Sigmoid colon (tissue), 7 donors: ENCODE measurements around the gene AAMP. TPM values are rescaled to one million over a fixed set of nuclear protein-coding genes. Genes with fewer than 3 reads are reported as not detected.

ENCODE experiments used
- DNase-seq: peaks from one replicate; pipeline ENCODE4 v3.0.0-alpha.2; 2019
- H3K27ac ChIP-seq, 4 donors: fragments of 200-600 bp; sonication (generic); one replicate each; pipeline ENCODE4 v1.5.1; 2016 to 2019; ENCODE audit warnings: mild to moderate bottlenecking in 1 of 4
- H3K27me3 ChIP-seq, 3 donors: fragments of 200-600 bp; sonication (generic); one replicate each; pipeline ENCODE4 v1.5.1; 2019; ENCODE audit warnings: mild to moderate bottlenecking in 1 of 3
- H3K36me3 ChIP-seq, 4 donors: fragments of 200-600 bp; sonication (generic); one replicate each; pipeline ENCODE4 v1.5.1; 2016 to 2019
- H3K4me1 ChIP-seq, 4 donors: fragments of 200-600 bp; sonication (generic); one replicate each; pipeline ENCODE4 v1.5.1; 2017 to 2019
- H3K4me3 ChIP-seq, 4 donors: fragments of 200-600 bp; sonication (generic); one replicate each; pipeline ENCODE4 v1.5.1; 2017 to 2019; ENCODE audit warnings: mild to moderate bottlenecking in 2 of 4, moderate library complexity in 1 of 4
- H3K9me3 ChIP-seq, 4 donors: fragments of 200-600 bp in 3 of 4; sonication (generic) in 3 of 4; one replicate each; pipeline versions ENCODE4 v1.5.1 to v1.6.1; 2013 to 2019
- CTCF ChIP-seq, 4 experiments: fragments of 450-650 bp in 3 of 4; fragments of 200-600 bp in 1 of 4; IDR thresholded peaks; one replicate each; pipeline ENCODE4 v1.5.1; 2016 to 2019; ENCODE audit warnings: antibody characterized with exemption in 4 of 4, mild to moderate bottlenecking in 3 of 4, moderate library complexity in 2 of 4
- EP300 ChIP-seq, 4 donors: sonication (generic); formaldehyde crosslinking; IDR thresholded peaks; one replicate each; pipeline ENCODE4 v1.6.1; 2017; ENCODE audit warnings: antibody characterized with exemption in 4 of 4
- POLR2A ChIP-seq, 2 donors: fragments of 450-650 bp; IDR thresholded peaks; one replicate each; pipeline ENCODE4 v1.6.1; 2016; ENCODE audit warnings: antibody characterized with exemption in 2 of 2, mild to moderate bottlenecking in 2 of 2, moderate library complexity in 2 of 2
- POLR2AphosphoS5 ChIP-seq, 4 donors: sonication (generic); formaldehyde crosslinking; IDR thresholded peaks; one replicate each; pipeline ENCODE4 v1.6.1; 2017; ENCODE audit warnings: antibody characterized with exemption in 4 of 4
- WGBS, 2 donors: extraction: QIAGEN DNeasy Blood & Tissue Kit; methylation state at CpG; one replicate each; pipeline ENCODE4 v1.1.7; 2013; 5-methylcytosine and 5-hydroxymethylcytosine counted together
- intact Hi-C: fragments of 100-400 bp; cut with DNase I; formaldehyde crosslinking; loops from one replicate; pipeline ENCODE4 v1.15.1; 2023
- polyA plus RNA-seq, 3 donors: library from polyadenylated mRNA; stranded (reverse); fragments of 200-250 nt; gene quantifications; one replicate each; pipeline ENCODE4 v1.2.3, GENCODE V29; 2013
- total RNA-seq, 4 donors: library from RNA; depleted of rRNA; stranded (reverse); fragments of >200 nt; gene quantifications; one replicate each; pipeline ENCODE4 v1.1.0, GENCODE V29; 2016
- donor health status: healthy with polysubstance abuse.
- donor health status: Bipolar disorder and iron deficiency.
- donor health status: healthy.

The AAMP gene
- total and polyA plus RNA-seq, 7 donors: 85.7 to 141 (median 103) TPM

- Histone ChIP-seq H3K36me3 (peaks cover 16 to 39% (median 23%) of the 10 kb centered on the region in 4 donors), H3K27me3 (no peaks in the 10 kb centered on the region), H3K4me3 (peak within 1 kb of the TSS in 1 of 4 donors; percentile 20), H3K9me3 (no peaks in the 10 kb centered on the region), H3K4me1 (peaks cover 0 to 72% (median 64%) of the 10 kb centered on the region in 4 donors), H3K27ac (peak within 1 kb of the TSS; percentile 80 to 89 (median 83))
- 63 to 68% methylated on average over 10 of the region's 10 CpGs for WGBS, 2 donors
- intact Hi-C loops: no loop called here
- TF ChIP-seq POLR2A (IDR thresholded peaks at IDR 0.05): no peak
- TF ChIP-seq POLR2AphosphoS5 (IDR thresholded peaks at IDR 0.05): peak in 1 of 4 donors; percentile 19
- TF ChIP-seq EP300 (IDR thresholded peaks at IDR 0.05): no peak
- no peak for TF ChIP-seq CTCF (IDR thresholded peaks at IDR 0.05)
- peak; percentile 82 for DNase-seq
Observed at GRCh38 chr2:218260742-218261422, 9.1 kb downstream of the AAMP start, which contains the start of gene GPBAR1. Gene GPBAR1 (plus strand): TSS chr2:218261015. CDS start chr2:218262725, 1,710 bp downstream.

- Histone ChIP-seq H3K9me3 (no peaks in the 10 kb centered on the region), H3K4me1 (peaks cover 0 to 72% (median 64%) of the 10 kb centered on the region in 4 donors), H3K27ac (peak overlapping the region; percentile 80 to 89 (median 83)), H3K27me3 (no peaks in the 10 kb centered on the region), H3K36me3 (peaks cover 9 to 39% (median 17%) of the 10 kb centered on the region in 4 donors), H3K4me3 (no peak overlapping the region)
- intact Hi-C loops: no loop called here
- no peak for TF ChIP-seq POLR2AphosphoS5 (IDR thresholded peaks at IDR 0.05)
- TF ChIP-seq EP300 (IDR thresholded peaks at IDR 0.05): no peak
- no peak for TF ChIP-seq POLR2A (IDR thresholded peaks at IDR 0.05)
- no peak for TF ChIP-seq CTCF (IDR thresholded peaks at IDR 0.05)
- 86 to 92% methylated on average over 5 of the region's 5 CpGs for WGBS, 2 donors
- DNase-seq: peak; percentile 61
Observed at GRCh38 chr2:218260166-218260565, 9.8 kb downstream of the AAMP start.

GRCh38 chr2:218259099-218259961 lies 10.6 kb downstream of the AAMP start:
- intact Hi-C loops: loop anchor here (2.0 kb wide), 2 partner anchors 41 to 73 kb away; no protein-coding TSS in a partner anchor
- DNase-seq: peak; percentile 96
- no peaks in the 10 kb centered on the region for H3K9me3 ChIP-seq
- no peak overlapping the region for H3K4me3 ChIP-seq
- H3K36me3 ChIP-seq: peaks cover 5 to 39% (median 11%) of the 10 kb centered on the region in 4 donors
- H3K27me3 ChIP-seq: no peaks in the 10 kb centered on the region
- TF ChIP-seq EP300 (IDR thresholded peaks at IDR 0.05) (peak; percentile 46 to 89 (median 84)), POLR2AphosphoS5 (IDR thresholded peaks at IDR 0.05) (peak; percentile 91 to 98 (median 97)), CTCF (IDR thresholded peaks at IDR 0.05) (no peak), POLR2A (IDR thresholded peaks at IDR 0.05) (no peak)
- 71 to 80% methylated on average over 15 of the region's 15 CpGs for WGBS, 2 donors
- peak overlapping the region; percentile 80 to 89 (median 83) for H3K27ac ChIP-seq
- peaks cover 0 to 68% (median 58%) of the 10 kb centered on the region in 4 donors for H3K4me1 ChIP-seq

GRCh38 chr2:218257390-218257981 lies 12.5 kb downstream of the AAMP start:
- Histone ChIP-seq H3K9me3 (no peaks in the 10 kb centered on the region), H3K36me3 (peaks cover 10 to 44% (median 23%) of the 10 kb centered on the region in 4 donors), H3K4me1 (peaks cover 0 to 49% (median 44%) of the 10 kb centered on the region in 4 donors), H3K27ac (peak overlapping the region in 3 of 4 donors; percentile 37 to 82 (median 51)), H3K27me3 (no peaks in the 10 kb centered on the region), H3K4me3 (no peak overlapping the region)
- TF ChIP-seq POLR2A (IDR thresholded peaks at IDR 0.05) (no peak), POLR2AphosphoS5 (IDR thresholded peaks at IDR 0.05) (peak in 1 of 4 donors; percentile 22), CTCF (IDR thresholded peaks at IDR 0.05) (peak in 3 of 4 experiments; percentile 15 to 38 (median 33)), EP300 (IDR thresholded peaks at IDR 0.05) (no peak)
- 42 to 72% methylated on average over 8 of the region's 8 CpGs for WGBS, 2 donors
- DNase-seq: peak; percentile 56
- intact Hi-C loops: no loop called here
